Erythroblast (primary cell): ENCODE data around the gene EFNA3.

Experiments used
- GATA1 ChIP-seq: IDR thresholded peaks from 2 replicates; pipeline ENCODE4 v1.6.1; 2011; ENCODE audit warnings: low read depth, mild to moderate bottlenecking, control low read depth, low read length, moderate library complexity
- POLR2A ChIP-seq: IDR thresholded peaks from 2 replicates; pipeline ENCODE4 v1.6.1; 2011; ENCODE audit warnings: mild to moderate bottlenecking, low read length

DNA sequence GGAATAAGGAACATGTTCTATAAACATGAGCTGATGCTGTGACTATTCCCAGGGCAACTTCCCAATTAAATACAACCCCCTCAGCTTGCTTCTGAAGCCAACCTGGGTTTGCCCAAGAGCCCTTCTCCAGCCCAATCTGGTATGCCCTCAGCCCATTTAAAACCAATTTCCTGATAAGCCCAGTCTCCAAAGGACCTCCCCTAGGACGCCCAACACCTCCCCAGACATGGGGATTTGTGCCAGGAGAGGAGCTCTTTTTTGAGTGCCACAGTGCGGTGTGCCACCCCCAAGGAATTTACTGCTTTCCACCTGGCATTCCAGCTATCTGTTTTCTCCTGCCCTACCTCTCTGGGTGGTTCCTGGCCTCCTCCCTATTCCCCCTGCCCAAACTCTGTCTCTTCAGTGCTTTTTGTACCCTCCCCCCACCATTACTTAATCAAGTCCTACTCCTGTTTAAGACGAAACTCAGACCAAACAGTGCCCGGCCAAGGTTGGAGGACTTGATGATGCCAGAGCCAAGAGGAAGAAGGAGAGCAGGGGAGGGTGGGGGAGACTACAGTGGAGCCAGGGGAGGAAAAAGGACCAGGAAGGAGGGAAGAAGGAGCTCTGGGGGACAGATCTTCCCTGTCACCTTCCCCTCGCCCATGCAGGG is 37.6 kb downstream of the EFNA3 start:
- no peak for TF ChIP-seq POLR2A
- TF ChIP-seq GATA1, result no peak
